ENCODE data around the gene HERC4.
"Not testable (repeated sequence)": the region's sequence is repeated elsewhere in the genome, so short reads cannot be mapped to it uniquely, and the experiment has no call there.

The HERC4 gene

DNA sequence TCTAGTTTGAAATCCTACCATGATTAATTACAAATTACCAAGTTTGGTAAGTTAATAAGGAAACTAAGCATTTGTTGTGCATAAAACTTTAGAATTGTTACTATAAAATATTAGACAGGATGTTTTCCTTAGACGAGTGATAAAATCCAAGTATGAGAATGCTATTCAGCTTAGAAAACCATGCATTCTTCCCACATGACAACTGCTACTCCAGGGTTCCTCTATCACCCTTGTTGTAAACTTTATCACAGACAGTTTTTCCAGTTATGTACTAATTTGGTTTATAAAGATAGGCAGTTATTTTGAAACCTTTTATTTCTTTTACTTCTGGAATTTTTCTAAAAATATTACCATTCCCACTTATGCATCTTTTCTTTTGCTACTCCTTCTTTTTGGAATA lies 138.7 kb downstream of the HERC4 start:
- DNase-seq = no peak

DNA sequence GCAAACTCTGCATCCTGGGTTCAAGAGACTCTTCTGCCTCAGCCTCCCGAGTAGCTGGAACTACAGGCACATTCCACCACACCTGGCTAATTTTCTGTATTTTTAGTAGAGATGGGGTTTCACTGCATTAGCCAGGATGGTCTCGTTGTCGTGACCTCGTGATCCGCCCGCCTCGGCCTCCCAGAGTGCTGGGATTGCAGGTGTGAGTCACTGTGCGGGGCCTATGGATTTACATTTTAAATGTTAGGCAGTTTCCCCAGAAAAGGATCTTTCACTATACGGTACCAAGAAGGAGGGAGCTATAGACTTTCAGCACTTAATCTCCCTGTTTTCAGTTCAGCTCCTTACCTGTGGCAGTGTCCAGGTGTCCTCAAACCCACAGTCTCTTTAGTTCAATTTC lies 139.9 kb downstream of the HERC4 start:
- DNase-seq = no peak

DNA sequence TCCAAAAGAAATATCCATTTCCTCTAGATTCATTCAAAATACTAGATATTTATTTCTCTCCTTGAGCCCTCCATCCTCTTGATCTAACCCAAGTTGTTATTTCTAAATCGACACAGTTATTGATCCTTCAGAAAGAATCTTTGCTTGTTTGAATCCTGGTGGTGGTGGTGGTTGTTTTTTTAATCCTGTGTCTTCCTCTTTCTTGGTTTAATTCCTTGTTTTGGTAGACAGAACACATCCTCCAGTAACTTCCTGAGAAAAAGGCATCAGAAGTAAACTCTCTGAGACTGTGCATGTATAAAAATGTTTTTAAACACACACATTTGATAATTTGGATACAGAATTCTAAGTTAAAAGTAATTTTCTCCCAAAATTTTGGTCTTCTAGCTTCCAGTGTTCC lies 140.7 kb downstream of the HERC4 start:
- DNase-seq = no peak

DNA sequence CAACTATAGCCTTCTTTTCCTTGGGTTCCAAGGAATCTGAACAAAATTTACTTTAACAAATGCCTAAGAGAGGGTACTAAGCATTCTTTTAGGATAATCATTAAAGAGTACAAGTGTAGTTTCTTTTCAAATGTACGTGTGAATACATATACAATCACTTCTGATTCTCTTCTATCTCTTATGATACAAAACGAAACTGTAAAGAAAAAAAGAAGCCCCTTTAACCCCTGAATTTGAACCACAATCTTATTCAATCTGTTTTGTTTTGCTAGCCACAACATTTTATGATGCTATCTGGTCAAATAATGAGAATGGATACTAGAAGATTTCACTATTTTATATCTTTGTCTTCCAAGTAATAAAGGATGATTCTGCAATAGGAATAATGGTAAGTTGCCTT lies 141.9 kb downstream of the HERC4 start:
- DNase-seq = no peak

DNA sequence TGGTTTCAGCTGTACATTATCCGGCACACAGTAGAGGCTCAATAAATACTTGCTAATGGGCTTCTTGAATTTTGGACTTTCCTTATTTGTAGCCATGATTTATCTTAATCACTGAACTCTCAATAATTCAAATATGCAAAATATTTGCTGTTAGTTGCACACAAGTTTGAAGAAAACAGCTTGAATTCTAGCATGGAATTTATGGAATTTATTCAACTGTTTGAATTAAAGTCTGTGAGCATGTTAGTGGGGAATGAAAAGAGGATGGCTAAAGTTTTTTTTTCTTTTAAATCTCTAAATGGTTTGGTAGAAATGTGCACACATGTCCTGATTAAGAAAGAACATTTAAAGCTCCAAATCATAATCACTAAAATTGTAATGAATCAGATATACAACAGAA lies 148.1 kb downstream of the HERC4 start:
- no peak for DNase-seq

DNA sequence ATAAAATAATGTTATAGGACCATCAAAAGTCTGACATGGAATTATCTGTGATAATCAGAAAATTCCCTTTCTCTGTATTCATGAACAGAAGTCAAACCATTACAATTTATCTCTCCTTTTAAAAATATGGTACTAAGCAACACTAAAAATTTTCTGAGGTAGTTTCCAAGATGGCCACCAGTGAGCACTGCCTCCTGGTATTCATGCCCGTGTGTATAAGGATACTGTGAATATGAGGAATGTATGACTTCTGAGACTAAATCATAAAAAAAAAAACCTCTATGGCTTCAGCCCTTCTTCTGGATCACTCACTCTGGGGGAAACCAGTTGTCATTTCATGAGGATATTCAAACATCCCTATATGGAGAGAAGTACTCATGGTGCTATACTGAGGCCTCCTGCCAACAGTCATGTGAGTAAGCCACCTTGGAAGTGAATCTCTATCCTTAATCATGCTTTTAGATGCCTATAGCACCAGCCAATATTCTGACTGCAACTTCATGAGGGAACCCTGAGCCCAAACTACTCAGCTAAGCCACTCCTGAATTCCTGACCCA lies 149.6 kb downstream of the HERC4 start:
- no peak for DNase-seq

DNA sequence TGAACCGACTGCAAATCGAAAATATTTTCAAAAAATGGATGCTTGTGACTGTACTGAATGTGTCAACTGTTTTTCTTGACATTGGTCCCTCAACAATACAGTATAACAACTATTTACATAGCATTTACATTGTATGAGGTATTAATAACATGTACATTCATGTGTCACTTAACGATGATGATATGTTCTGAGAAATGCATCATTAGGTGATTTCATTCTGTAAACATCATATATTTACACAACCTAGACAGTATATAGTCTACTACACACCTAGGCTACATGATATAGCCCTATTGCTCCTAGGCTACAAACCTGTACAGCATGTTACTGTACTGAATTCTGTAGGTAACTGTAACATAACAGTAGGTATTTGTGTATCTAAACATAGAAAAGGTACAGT lies 150.9 kb downstream of the HERC4 start:
- DNase-seq = no peak

DNA sequence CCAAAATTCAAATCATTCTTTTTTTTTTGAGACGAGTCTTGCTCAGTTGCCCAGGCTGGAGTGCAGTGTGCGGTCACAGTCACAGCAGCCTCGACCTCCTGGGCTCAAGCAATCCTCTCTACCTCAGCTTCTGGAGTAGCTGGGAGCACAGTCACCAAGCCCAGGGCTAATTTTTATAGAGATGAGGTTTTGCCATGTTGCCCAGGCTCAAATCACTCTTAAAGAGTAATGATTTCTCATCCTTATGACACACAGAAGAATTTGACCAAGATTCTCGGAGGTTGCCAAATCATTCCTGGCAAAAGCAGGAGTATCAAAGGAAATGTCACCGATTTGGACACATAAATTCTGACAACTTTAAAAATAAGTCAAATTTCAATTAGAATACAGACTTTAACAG lies 151.5 kb downstream of the HERC4 start:
- DNase-seq = no peak

DNA sequence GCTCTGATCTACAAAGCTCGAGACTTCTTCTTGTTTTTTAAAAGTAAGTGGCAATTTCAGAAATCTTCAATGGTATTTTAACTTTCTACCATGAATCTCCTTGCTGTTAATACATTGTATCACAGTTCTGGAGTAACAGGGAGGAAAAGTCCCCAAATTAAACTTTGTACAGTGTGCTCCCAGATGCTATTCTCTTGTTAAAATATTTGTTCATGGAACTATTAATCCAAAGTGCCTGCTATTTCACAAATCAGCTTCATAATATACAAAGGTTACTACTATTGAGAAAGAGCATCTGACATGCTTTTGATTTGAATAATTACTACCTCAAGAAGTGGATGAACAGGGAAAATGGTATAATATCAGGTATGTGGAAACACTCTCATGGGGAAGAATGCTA lies 154.0 kb downstream of the HERC4 start:
- DNase-seq = no peak

DNA sequence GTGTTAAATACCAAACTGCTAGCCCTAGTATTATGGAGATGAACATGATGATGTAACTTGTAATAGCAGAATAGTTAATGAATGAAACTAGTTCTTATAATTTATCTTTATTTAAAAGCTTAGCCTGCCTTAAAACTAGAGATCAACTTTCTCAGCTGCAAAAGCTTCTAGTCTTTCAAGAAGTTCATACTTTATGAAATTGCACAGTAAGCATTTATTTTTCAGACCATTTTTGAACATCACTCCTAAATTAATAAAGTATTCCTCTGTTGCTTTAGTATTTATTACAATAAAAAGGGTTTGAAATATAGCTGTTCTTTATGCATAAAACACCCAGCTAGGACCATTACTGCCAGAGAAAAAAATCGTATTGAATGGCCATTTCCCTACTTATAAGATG lies 157.4 kb downstream of the HERC4 start:
- DNase-seq = no peak

DNA sequence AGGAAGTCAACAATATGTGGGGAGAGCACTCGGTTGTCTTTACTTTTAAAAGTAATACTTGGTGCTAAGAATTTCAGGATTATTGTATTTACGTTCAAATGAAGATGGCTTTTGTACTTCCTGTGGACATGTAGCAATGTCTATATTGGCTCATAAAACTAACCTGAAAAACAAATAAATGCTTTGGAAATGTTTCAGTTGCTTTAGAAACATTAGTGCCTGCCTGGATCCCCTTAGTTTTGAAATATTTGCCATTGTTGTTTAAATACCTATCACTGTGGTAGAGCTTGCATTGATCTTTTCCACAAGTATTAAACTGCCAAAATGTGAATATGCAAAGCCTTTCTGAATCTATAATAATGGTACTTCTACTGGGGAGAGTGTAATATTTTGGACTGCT lies 157.9 kb downstream of the HERC4 start:
- DNase-seq = no peak

DNA sequence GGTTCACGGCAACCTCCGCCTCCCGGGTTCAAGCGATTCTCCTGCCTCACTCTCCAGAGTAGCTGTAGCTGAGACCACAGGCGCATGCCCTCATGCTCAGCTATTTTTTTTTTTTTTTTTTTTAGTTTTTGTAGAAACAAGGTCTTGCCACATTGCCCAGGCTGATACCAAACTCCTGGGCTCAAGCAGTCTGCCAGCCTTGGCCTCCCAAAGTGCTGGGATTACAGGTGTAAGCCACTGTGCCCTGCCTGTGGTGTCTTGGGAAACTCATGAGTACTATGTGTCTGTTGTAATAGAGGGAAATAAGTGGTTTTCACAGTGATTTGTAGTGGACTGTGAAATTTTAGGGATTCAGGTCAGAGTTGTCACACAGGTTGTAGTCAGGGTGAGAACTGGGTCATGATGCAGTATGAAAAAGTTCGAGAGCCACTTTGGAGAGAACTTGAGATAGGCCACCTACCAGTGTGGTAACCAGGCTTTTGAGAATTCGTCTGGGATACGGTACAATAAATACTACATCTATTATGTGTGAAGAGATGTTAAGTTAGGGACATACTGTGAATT lies 160.2 kb downstream of the HERC4 start:
- DNase-seq = no peak

DNA sequence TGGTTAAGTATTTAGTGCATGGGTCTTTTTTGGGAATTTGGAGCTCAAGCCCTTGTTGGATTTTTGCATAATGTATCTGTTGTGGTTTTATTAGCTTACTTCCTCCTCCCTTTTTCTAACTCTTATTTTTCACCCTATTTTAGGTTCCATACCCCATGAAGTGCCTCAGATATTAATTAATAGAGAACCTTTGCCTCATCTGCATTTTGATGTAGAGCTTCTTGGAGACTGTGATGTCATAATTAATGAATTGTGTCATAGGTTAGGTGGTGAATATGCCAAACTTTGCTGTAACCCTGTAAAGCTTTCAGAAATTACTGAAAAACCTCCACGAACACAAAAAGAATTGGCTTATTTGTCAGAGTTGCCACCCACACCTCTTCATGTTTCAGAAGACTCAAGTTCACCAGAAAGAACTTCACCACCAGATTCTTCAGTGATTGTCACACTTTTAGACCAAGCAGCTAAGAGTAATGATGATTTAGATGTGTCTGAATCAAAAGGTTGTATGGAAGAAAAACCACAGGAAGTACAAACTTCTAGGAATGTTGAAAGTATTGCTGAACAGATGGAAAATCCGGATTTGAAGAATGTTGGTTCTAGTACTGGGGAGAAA lies 162.6 kb downstream of the HERC4 start:
- DNase-seq = no peak

DNA sequence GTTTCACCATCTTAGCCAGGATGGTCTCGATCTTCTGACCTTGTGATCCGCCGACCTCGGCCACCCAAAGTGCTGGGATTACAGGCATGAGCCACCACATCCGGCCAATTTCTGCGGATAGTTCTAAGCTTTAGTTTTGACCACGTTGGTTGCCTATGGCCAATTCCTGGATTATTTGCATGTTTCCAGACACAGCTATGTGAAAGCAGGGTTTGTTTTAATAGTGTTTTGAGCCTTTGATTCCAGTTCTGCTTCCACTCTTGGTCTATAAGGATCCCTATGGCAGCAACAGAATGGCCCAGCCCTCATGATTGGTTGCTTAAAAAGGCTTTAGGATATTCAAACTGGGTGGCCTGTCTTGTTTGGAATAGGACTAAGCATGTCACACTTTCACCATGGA lies 171.5 kb downstream of the HERC4 start:
- no peak for DNase-seq

DNA sequence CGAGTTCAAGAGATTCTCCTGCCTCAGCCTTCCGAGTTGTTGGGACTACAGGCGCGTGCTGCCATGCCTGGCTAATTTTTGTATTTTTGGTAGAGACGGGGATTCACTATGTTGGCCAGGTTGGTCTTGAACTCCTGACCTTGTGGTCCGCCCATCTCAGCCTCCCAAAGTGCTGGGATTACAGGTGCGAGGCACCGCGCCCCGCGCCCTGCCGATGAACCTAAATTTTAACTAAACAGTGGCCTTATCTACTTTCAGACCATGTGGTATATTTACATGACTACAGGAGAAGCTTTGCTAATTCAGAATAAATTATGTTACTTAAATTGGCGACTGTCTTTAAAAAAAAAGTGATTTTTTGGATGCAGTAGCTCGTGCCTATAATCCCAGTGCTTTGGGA lies 181.4 kb downstream of the HERC4 start:
- no peak for DNase-seq

DNA sequence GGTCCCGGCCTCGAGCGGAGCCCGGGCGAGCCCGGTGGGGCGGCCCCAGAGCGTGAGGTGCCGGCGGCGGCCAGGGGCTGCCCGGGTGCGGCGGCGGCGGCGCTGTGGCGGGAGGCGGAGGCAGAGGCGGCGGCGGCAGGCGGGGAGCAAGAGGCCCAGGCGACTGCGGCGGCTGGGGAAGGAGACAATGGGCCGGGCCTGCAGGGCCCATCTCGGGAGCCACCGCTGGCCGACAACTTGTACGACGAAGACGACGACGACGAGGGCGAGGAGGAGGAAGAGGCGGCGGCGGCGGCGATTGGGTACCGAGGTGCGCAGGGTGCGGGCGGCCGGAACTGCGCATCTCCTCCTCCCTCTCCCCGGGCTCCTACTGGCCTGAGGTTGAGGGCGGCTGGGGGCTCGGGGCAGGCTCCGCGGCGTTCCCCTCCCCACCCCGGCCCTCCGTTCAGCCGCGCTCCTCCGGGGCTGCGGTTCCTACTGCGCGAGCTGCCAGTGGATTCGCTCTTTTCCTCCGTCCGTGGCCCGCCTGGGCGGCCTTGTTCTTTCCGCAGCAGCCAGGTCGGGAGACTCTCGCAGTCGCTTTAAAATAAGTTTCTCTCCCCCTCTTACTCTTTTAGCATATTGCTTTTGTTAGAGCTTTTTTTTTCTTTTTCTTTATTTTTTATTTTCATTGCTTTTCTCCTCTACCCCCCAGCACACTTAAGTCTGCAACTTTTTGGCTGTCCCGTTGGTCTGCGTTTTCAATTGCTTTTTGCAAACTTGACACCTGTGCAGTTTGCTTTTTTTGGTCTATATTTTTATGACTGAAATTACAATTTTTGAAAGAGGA lies 190.0 kb downstream of the HERC4 start:
- peak; percentile 82 for DNase-seq

DNA sequence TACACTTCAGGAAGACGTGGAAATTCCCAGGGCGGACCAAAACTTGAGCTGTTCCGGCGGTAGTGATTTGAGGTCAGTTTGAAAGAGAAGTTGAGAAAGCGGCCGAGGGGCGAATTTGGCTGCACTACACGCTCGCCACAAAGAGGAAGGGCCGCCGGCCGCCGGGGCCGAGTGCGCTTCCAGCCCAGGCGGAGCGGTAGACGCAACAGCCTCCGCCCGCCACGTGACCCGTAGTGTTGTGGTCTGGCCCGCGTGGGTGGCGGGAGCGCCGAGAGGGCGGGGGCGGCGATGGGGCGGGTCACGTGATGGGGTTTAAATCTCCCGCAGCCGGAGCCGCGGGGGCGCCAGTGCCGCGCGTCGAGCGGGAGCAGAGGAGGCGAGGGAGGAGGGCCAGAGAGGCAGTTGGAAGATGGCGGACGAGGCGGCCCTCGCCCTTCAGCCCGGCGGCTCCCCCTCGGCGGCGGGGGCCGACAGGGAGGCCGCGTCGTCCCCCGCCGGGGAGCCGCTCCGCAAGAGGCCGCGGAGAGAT lies 190.7 kb downstream of the HERC4 start, which contains the start of gene SIRT1:
SIRT1 (plus strand) TSS at position 344 of the 529 bp plus-strand sequence; CDS start at position 410, 66 bp downstream.
- DNase-seq = peak; percentile 95

DNA sequence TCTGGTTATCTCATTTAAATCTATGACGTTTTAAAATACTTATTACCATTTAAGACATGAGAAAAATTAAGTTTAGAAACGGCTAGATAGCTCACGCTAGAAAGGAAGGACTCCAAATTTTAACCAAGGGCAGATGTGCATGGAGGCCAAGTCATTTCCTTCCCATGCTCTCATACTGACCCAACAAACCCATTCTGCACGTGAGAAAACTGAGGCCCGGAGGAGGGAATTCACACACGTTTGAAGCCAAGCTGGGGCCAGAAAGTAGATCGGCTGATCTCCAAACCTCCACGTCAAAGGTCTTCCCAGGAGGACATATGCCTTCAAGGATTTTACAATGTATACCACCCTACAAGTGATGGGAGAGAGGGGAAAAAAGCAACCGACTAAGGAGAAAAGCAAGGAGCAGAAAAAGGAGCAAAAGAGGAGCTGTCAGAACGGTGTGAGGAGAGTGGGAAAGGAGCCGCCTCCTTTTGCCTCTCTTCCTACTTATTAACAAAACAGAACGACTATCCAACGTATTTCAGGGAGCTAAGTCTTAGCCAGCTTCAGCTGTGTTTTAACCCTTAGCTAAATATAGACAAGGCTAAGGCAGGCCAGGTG lies 191.3 kb downstream of the HERC4 start:
- DNase-seq = no peak

DNA sequence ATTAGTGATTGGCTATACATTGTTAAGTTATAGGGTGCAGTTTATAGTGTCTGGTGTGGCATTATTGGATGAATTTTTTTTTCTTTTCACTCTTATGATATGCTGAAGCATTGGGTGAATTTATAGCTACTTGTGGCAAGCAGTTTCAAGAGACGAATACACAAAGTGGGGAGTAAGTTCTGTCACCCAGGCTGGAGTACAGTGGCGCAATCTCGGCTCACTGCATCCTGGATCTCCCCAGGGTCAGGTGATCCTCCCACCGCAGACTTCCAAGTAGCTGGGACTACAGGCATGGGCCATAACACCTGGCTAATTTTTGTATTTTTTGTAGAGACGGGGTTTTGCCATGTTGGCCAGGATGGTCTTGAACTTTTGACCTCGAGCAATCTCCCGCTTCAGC lies 196.9 kb downstream of the HERC4 start:
- DNase-seq = no peak

DNA sequence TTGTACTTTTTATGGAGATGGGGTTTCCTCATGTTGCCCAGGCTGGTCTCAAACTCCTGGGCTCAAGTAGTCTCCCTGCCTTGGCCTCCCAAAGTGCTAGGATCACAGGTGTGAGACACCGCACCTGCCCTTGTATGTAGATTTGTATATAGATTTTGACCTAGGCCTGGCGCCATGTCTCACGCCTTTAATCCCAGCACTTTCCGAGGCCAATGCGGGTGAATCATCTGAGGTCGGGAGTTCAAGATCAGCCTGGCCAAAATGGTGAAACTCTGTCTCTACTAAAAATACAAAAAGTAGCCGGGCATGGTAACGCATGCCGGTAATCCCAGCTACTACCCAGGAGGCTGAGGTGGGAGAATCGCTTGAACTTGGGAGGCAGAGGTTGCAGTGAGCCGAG lies 197.7 kb downstream of the HERC4 start:
- not testable (repeated sequence) for DNase-seq

DNA sequence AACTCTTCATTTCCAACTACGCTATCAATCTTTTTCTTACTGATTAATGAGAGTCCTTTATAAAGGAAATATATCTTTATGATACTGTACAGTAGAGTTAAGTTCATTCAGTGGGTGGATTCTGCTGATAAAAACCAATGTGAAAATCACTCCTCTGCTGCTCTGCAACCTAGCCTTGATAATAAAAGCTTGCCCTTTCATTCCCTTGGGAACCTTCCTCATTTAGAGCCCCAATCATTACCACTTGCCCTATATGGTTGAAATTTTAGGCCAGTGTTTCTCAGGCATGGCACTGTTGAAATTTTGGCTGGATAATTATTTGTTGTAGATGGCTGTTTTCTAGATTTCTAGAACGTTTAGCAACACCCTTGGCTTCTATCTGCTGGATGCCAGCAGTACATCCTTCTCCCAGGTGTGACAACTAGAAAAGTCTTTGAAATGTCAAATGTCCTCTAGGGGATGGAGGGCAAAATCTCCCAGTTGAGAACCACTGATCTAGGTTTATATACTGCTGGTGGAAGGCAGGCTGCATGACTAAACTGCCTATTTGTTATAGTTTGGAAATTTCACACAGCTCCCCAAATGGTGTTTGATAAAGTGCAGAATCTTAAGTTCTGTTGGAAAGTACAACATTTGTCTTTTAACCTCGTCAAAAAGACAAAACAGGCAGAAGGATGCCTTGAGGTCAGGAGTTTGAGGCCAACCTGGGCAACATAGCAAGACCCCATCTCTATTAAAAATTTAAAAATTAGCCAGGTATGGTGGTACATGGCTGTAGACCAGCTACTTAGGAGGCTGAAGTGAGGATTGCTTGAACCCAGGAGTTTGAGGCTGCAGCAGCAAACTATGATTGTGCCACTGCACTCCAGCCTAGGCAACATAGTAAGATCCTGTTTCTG lies 199.5 kb downstream of the HERC4 start:
- DNase-seq = no peak
